8988T (cell line): ENCODE data around the gene LCN6.
"Not testable (repeated sequence)": the region's sequence is repeated elsewhere in the genome, so short reads cannot be mapped to it uniquely, and the experiment has no call there.

Experiments used
- DNase-seq: peaks from one replicate; pipeline ENCODE4 v3.0.0; 2011

LCN6 gene

GRCh38 chr9:136748201-136748600 is at the start of gene LCN6:
Gene LCN6, minus strand, starts transcription at chr9:136748525. Its CDS starts 42 bp downstream, at chr9:136748483.
- no peak for DNase-seq

- not testable (repeated sequence) for DNase-seq
These were observed 48.5 kb upstream of the LCN6 start for GRCh38 chr9:136796775-136797347.

- no peak for DNase-seq
These were observed 48.0 kb upstream of the LCN6 start, which contains the start of gene CCDC183 for GRCh38 chr9:136796238-136796774. Gene CCDC183, plus strand, starts transcription at chr9:136796338. Its CDS starts 60 bp downstream, at chr9:136796398.

DNA sequence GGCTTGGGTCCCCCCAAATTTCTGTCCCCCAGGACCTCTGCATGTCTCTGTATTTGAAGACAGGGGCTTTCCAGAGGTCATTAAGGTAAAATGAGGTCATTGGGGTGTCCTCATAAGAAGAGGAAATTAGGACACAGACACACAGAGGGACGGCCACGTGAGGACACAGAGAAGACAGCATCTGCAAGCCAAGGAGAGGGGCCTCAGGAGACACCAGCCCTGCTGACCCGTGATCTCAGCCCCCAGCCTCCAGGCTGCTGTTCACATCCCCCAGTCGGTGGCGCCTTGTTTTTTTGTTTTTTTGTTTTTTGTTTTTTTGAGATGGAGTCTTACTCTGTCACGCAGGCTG is 46.6 kb upstream of the LCN6 start:
- no peak for DNase-seq

DNA sequence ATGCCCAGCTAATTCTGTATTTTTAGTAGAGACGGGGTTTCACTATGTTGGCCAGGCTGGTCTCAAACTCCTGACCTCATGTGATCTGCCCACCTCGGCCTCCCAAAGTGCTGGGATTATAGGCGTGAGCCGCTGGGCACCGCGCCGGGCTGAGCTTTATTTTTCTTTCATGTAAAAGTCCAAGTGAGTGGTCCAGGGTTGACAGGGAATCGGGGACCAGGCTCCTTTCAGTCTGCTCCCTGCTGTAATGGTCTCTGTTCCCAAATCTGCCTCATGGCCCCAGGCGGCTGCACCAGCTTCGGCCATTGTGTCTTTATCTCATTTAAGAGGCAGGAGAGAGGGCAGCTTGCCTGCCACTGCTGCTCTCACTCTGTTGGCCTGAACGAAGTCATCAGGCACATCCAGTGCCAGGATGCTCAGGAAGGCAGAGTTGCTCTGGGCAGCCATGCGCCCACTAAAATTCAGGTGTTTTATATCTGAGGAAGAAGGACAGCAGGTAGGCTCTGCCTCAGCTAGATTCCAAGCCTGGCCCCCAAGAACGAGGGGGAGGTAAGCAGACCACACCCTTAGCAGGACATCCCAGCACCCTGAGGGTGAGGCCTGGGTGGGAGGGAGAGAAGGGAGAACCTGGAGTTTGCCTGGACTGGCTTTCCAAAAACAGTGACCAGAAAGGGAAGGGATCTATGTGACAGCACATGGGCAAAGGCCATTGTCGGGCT is 46.1 kb upstream of the LCN6 start:
- no peak for DNase-seq

DNA sequence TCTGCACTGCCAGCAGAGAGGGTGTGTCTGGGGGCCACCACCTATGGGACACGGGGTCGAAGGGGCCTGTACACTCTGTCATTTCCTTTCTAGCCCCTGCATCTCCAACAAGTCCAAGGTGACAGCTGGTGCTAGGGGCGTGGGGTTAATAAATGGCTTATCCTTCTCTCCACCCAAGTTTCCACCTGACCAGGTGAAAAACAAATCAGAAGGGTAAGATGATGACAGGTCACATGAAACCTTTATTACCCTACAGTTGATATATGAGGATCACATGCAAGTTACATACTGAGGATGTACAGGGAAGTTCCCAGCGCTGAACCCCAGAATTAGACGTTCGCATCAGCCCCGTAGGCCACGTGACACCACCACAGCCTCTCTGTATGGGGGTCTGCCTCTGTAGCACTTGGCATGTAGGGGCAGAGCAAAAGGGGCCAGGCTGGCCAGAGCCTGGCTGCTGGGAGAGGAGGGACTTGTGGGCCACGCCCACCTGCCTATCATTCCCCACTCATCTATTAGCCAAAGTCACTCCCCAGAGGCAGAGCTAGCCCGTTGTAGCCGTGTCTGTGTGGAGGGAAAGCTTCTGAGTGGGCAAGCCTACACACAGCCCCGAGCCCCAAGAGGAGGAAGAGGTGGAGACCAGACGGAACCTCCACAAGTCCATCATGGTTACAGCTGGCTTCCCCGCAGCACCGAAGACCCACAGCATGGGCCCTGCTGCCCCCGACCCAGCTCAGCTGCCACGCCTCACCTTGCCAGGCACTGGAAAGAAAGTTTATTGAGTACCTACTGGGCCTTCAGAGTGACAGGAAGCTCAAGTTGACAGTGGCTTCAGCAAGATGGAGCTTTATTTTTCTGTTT is 45.0 kb upstream of the LCN6 start:
- no peak for DNase-seq

- no peak for DNase-seq
These were observed 44.2 kb upstream of the LCN6 start for GRCh38 chr9:136792321-136793085.

GRCh38 chr9:136791516-136792276 is 43.4 kb upstream of the LCN6 start:
- DNase-seq: no peak

DNA sequence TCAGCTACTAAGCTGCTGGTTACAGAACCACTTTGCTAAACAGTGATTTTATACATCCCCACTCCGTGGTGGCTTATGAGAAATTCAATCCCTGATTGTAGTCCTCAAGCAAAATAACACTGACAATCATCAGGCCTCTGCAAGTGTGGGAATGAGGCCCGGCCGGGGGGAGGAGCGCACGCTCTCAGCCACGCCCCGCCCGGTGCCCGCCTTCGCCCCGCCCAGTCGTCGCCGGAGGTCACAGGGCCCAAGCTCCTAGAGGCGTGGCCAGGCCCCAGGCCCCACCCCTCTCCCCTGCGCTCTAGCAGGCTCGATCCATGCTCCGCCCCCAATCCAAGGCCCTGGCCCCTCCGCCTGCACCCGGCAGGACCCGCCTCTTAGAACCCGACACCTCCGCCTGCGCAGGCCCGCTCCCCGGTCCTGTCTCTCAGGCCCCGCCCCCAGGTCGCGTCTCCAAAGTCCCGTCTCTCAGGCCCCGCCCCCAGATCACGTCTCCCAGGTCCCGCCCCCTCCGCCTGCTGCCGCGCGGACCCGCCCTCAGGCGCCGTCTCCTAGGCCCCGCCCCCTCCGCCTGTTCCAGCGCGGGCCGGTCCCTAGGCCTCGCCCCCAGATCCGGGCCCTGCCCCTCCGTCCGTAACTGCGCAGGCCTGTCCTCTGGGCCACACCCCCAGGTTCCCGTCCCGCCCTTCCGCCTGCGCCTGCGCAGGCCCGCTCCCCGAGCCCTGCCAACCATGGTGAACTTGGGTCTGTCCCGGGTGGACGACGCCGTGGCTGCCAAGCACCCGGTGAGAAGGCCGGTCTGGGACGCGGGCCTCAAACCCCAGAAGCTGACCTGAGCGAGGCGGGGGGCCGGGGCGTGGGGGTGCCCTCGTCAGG is 42.6 kb upstream of the LCN6 start, which contains the start of gene TMEM141:
TSS of gene TMEM141 (plus strand) at position 705 of the 876 bp plus-strand sequence. CDS start at position 732, 27 bp downstream.
- peak; percentile 91 for DNase-seq

DNA sequence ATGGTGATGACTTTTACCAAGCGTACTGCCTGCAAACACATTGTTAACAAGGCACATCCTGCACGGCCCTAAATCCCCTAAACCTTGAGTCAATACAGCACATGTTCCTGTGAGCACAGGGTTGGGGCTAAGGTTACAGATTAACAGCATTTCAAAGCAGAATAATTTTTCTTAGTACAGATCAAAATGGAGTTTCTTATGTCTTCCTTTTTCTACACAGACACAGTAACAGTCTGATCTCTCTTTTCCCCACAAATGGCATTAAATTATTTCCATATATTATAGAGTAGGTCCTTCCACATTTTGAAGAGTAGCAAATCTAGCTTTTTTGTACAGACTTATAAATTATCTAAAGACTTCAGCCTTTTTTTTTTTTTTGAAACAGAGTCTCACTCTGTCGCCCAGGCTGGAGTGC is 41.2 kb upstream of the LCN6 start:
- no peak for DNase-seq

GRCh38 chr9:136788644-136789522 is 40.6 kb upstream of the LCN6 start:
- DNase-seq: not testable (repeated sequence)

DNA sequence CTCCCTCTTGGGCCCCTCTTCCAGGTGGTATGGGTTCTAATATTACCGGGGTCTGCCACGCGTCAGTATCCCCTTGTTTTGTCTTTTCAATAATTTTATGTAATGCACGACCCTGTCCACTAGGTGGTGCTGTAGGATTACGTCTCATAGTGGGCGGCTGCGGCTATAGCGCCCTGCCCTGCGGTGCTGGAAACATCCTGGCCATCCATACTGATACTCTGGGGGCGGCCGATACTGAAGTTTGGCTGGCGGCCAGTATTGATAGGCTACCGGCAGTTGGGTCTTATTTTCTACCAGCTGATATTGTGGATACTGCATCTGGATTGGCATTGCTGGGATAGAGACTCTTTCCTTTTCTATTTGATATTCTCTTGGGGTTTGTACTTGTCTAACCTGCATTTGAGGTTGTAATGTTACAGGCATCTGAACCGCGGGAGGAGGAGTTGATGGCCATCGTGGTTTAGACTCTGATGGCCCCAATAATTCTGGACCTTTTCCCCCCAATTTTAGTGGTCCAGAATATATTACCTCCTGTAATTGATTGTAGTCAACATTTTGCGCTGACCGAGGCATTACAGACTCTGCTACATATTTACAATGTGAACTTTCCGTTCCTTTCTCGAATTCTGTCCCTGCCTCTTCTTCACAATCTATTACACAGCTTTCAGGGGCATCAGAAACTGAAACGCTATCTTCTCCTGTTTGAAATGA is 39.5 kb upstream of the LCN6 start:
- DNase-seq: no peak

- DNase-seq: not testable (repeated sequence)
These were observed 38.7 kb upstream of the LCN6 start for GRCh38 chr9:136786983-136787382.

GRCh38 chr9:136786451-136786850 is 38.1 kb upstream of the LCN6 start:
- no peak for DNase-seq

DNA sequence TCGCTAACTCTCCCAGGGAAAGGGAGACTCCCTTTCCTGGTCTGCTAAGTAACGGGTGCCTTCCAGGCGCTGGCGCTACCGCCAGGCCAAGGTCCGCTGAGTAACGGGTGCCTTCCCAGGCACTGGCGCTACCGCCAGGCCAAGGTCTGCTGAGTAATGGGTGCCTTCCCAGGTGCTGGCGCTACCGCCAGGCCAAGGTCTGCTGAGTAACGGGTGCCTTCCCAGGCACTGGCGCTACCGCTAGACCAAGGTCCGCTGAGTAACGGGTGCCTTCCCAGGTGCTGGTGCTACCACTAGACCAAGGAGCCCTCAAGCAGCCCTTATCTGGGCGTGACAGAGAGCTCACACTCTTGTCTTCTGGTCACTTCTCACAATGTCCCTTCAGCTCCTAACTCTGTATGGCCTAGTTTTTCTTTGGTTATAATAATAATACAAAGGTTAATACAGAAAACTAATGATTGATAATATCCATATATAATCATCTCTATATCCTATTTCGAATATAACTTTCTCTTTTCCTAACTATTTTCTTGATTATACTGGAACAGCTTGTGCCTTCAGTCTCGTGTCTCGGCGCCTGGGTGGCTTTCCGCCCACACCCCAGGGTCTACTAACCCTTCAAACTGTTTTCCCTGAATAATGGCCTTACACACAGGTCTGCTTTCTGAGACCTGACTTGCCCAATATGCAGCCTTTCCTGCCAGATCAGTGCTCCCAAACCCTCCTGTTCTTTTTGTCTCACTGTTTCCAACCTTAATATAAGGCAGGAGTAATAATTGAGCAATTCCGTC is 37.4 kb upstream of the LCN6 start:
- DNase-seq: not testable (repeated sequence)

DNA sequence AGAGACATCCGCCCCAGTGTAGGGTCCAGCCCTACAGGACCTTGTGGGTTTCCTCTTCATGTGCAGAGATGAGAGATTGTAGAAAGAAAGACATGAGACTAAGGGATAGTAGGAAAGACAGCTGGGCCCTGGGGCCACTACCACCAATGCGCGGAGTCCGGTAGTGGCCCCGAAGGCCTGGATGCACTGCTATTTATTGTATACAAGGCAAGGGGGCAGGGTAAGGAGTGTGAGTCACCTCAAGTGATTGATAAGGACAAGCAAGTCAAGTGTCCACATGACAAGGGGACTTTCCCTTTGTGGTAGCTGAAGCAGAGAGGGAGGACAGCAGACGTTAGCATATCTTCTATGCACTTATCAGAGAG is 36.7 kb upstream of the LCN6 start:
- DNase-seq: no peak

DNA sequence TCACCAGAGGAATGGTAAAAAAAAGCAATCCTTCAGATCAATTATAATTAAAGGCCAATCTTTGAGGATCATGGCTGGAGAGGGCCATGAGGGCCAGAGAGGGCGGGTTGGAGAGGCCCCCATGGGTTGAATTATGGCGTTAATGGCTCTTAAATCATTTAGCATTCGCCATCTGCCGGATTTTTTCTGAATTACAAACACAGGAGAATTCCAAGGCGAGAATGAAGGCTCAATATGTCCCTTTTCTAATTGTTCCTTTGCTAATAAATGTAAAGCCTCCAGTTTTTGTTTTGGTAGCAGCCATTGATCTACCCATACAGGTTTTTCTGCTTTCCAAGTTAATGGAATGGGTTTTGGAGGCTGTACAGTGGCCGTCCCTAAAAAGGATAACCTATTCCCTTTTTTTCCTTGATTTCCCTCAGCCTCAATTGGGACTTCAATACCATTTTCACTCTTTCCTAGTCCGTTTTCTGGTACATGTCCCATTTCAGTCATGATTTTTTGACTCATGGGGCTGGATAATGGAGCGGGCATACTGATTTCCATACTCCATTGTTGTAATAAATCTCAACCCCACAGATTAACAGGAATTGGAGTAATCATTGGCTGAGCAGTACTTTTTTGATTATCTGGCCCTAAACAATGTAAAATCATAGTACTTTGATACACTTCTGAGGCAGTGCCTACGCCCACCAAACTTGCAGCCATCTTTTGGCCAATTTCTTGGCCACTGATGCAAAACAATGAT is 36.1 kb upstream of the LCN6 start:
- no peak for DNase-seq
